ENCODE measurements around the gene SLC6A9. TPM values are rescaled to one million over a fixed set of nuclear protein-coding genes. Genes with fewer than 3 reads are reported as not detected.

Gene SLC6A9
- total and polyA plus RNA-seq, 8 donors: 1.1 to 40.8 (median 2.3) TPM; not detected in 1

DNA sequence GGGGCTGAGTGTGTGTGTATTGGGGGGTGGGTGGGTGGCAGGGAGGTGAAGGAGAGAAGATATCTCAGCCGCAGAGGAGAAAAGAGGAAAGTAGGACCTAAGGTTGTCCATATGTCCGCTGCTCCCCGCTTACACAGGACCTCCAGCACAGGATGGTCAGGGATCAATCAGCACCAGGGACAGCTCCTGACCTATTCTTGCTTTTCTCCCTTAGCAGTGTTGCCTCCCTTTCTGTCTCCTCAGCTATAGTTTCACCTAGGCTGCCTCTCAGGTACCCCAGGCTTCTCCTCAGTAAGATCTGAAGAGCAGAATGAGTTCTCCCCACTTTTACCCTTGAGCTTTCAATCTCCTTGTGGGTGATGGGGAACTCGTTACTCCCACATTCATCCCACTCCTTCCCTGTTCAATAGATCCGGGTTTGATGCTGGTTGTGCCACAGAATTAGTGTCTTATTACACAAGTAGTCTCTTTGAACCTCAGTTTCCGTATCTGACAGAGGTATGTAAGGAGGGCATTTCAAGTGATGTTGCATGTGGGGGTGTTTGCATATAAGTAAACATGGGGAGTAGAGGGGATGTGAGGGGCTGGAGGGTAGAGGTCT lies 62.8 kb downstream of the SLC6A9 start:
- TF ChIP-seq POLR2A (IDR thresholded peaks at IDR 0.05) (no peak), EP300 (IDR thresholded peaks at IDR 0.05) (no peak), POLR2AphosphoS5 (IDR thresholded peaks at IDR 0.05) (no peak)
- TF ChIP-seq, protein P1, sequence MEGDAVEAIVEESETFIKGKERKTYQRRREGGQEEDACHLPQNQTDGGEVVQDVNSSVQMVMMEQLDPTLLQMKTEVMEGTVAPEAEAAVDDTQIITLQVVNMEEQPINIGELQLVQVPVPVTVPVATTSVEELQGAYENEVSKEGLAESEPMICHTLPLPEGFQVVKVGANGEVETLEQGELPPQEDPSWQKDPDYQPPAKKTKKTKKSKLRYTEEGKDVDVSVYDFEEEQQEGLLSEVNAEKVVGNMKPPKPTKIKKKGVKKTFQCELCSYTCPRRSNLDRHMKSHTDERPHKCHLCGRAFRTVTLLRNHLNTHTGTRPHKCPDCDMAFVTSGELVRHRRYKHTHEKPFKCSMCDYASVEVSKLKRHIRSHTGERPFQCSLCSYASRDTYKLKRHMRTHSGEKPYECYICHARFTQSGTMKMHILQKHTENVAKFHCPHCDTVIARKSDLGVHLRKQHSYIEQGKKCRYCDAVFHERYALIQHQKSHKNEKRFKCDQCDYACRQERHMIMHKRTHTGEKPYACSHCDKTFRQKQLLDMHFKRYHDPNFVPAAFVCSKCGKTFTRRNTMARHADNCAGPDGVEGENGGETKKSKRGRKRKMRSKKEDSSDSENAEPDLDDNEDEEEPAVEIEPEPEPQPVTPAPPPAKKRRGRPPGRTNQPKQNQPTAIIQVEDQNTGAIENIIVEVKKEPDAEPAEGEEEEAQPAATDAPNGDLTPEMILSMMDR (IDR thresholded peaks at IDR 0.05): no peak
- 80 to 89% (median 88%) methylated on average over 6 of the region's 6 CpGs for WGBS, 5 donors
- peak in 1 of 2 donors; percentile 68 for DNase-seq

DNA sequence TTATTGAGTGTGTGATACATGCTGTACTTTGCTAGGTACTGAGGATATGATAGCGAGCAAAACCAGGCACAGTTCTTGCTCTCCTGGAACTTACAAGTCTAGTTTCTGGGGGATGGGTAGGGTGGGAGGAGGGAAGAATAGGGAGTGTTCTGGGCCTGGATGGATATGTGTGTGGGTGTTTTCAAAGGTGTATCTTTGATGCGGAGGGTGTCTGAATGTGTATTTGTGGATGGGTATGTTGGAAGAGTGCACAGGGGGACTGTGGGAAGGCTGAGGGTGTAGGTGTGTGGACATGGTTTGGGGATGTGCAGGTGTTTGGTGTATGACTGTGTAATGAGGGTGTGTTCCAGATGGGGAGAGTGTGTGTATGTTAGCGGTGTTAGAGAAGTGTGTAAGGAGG lies 65.9 kb downstream of the SLC6A9 start:
- no peak for DNase-seq
- no peaks in the 10 kb centered on the region for H3K9me3 ChIP-seq
- no peak overlapping the region for H3K27ac ChIP-seq
- intact Hi-C loops (cut with DNase I; ENCODE audit: low total_unique reads): no loop called here
- H3K4me3 ChIP-seq: no peak overlapping the region
- 92 to 97% (median 92%) methylated on average over 3 of the region's 3 CpGs for WGBS, 5 donors
- TF ChIP-seq, protein P1 (IDR thresholded peaks at IDR 0.05): no peak
- TF ChIP-seq POLR2AphosphoS5 (IDR thresholded peaks at IDR 0.05): no peak
- TF ChIP-seq POLR2A (IDR thresholded peaks at IDR 0.05): no peak
- no peak for TF ChIP-seq EP300 (IDR thresholded peaks at IDR 0.05)
- peaks cover 22 to 68% (median 66%) of the 10 kb centered on the region in 4 donors for H3K36me3 ChIP-seq
- H3K4me1 ChIP-seq: peaks cover 2 to 9% (median 8%) of the 10 kb centered on the region in 4 donors
- H3K27me3 ChIP-seq: no peaks in the 10 kb centered on the region

More for the DNA sequence above, 62.8 kb downstream of the SLC6A9 start:
- Histone ChIP-seq H3K9me3 (no peaks in the 10 kb centered on the region), H3K27ac (no peak overlapping the region), H3K4me1 (peaks cover 9 to 26% (median 19%) of the 10 kb centered on the region in 4 donors), H3K4me3 (no peak overlapping the region), H3K27me3 (no peaks in the 10 kb centered on the region), H3K36me3 (peaks cover 9 to 61% (median 53%) of the 10 kb centered on the region in 4 donors)
- intact Hi-C loops (cut with DNase I; ENCODE audit: low total_unique reads): no loop called here

DNA sequence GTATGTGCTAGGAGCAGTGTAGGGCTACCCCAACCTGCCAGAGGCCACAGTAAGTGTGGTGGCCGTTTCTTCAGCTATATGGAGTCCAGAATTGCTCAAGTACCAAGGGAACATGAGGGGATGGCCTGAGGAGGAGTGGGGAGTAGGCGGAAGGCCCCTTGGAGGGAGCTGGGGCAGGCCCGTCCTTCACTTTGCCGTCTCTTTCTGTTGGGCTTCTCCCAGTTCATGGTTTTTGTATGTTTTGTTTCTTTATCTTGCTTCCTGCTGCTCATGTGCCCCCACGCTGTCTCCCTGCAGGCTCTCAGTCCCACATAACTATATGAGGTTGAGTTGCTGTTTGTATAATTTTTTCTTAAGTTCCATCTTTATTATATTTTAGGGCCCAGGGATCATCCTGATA lies 67.4 kb downstream of the SLC6A9 start:
- Histone ChIP-seq H3K27me3 (no peaks in the 10 kb centered on the region), H3K9me3 (no peaks in the 10 kb centered on the region), H3K4me3 (no peak overlapping the region), H3K4me1 (no peaks in the 10 kb centered on the region), H3K27ac (no peak overlapping the region), H3K36me3 (peaks cover 27 to 82% (median 80%) of the 10 kb centered on the region in 4 donors)
- no peak for DNase-seq
- no peak for TF ChIP-seq EP300 (IDR thresholded peaks at IDR 0.05)
- no peak for TF ChIP-seq POLR2AphosphoS5 (IDR thresholded peaks at IDR 0.05)
- TF ChIP-seq, protein P1 (IDR thresholded peaks at IDR 0.05): no peak
- no peak for TF ChIP-seq POLR2A (IDR thresholded peaks at IDR 0.05)
- intact Hi-C loops (cut with DNase I; ENCODE audit: low total_unique reads): no loop called here
- 81 to 93% (median 86%) methylated on average over 5 of the region's 5 CpGs for WGBS, 5 donors

DNA sequence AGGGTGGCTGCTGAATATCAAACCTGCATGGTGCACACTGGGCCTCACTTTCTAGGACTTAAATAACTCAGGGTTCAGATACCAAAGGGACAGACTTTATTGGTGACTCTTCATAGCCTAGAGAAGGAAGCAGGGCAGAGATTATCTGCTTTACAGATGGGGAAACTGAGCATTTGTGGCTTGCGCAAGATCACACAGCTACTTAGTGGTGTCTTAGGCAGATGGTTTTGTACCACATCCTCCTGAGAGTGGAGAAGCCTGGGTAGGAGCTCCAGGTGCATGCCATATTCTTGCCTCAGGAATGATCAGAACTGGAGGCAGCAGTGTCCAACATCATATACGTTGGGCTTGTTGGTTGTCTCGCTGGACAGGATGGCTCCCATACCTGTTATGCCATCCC lies 68.3 kb downstream of the SLC6A9 start:
- no peak for TF ChIP-seq POLR2A (IDR thresholded peaks at IDR 0.05)
- no peak for TF ChIP-seq POLR2AphosphoS5 (IDR thresholded peaks at IDR 0.05)
- TF ChIP-seq, protein P1 (IDR thresholded peaks at IDR 0.05): no peak
- TF ChIP-seq EP300 (IDR thresholded peaks at IDR 0.05): no peak
- peaks cover 33 to 91% (median 89%) of the 10 kb centered on the region in 4 donors for H3K36me3 ChIP-seq
- 88 to 97% (median 93%) methylated on average over 3 of the region's 3 CpGs for WGBS, 5 donors
- no peak for DNase-seq
- H3K4me3 ChIP-seq: no peak overlapping the region
- H3K4me1 ChIP-seq: no peaks in the 10 kb centered on the region
- H3K27me3 ChIP-seq: no peaks in the 10 kb centered on the region
- no peaks in the 10 kb centered on the region for H3K9me3 ChIP-seq
- intact Hi-C loops (cut with DNase I; ENCODE audit: low total_unique reads): no loop called here
- H3K27ac ChIP-seq: no peak overlapping the region
